Fibroblast of lung (primary cell): ENCODE results near the gene EML1. TPM values are rescaled to one million over a fixed set of nuclear protein-coding genes. Genes with fewer than 3 reads are reported as not detected.

Experiments used
- DNase-seq, 2 donors: peaks; one replicate each; pipeline versions ENCODE4 v3.0.0 to v3.0.0-alpha.2; 2010; ENCODE audit warnings: low read depth in 2 of 2
- H2AFZ ChIP-seq: 2 replicates; pipeline ENCODE4 v1.5.1; 2012; ENCODE audit warnings: low read length, control low read depth, inconsistent platforms
- H3K27ac ChIP-seq: 2 replicates; pipeline ENCODE4 v1.5.1; 2011; ENCODE audit warnings: low read length, control low read depth; ENCODE audit not compliant: insufficient read depth
- H3K27me3 ChIP-seq: 2 replicates; pipeline ENCODE4 v1.5.1; 2011; ENCODE audit warnings: mild to moderate bottlenecking, low read length; ENCODE audit not compliant: control insufficient read depth, insufficient read depth
- H3K36me3 ChIP-seq: 2 replicates; pipeline ENCODE4 v1.5.1; 2011; ENCODE audit warnings: low read length; ENCODE audit not compliant: control insufficient read depth, insufficient read depth
- H3K4me1 ChIP-seq: 2 replicates; pipeline ENCODE4 v1.5.1; 2011; ENCODE audit warnings: low read length; ENCODE audit not compliant: control insufficient read depth, insufficient read depth; ENCODE audit errors: extremely low read depth
- H3K4me2 ChIP-seq: 2 replicates; pipeline ENCODE4 v1.5.1; 2011; ENCODE audit warnings: low read length, control low read depth; ENCODE audit not compliant: insufficient read depth; ENCODE audit errors: extremely low read depth
- H3K4me3 ChIP-seq, 4 experiments: fragments of 200-600 bp in 1 of 4; sonication (generic) in 1 of 4; replicated peaks in 1 of 4; 2 replicates each; pipeline ENCODE4 v1.5.1; 2011 to 2016; ENCODE audit warnings: low read length in 4 of 4, low read depth in 3 of 4, mild to moderate bottlenecking in 3 of 4, control low read depth in 2 of 4, inconsistent platforms in 1 of 4, mixed read lengths in 1 of 4; ENCODE audit not compliant: insufficient read depth in 1 of 4; ENCODE audit errors: control extremely low read depth in 1 of 4
- H3K79me2 ChIP-seq: 2 replicates; pipeline ENCODE4 v1.5.1; 2012; ENCODE audit warnings: mild to moderate bottlenecking, low read length, inconsistent platforms; ENCODE audit not compliant: control insufficient read depth, insufficient read depth
- H3K9ac ChIP-seq: 2 replicates; pipeline ENCODE4 v1.5.1; 2011; ENCODE audit warnings: mild to moderate bottlenecking, low read length, control low read depth; ENCODE audit not compliant: insufficient read depth
- H3K9me3 ChIP-seq: 2 replicates; pipeline ENCODE4 v1.5.1; 2012; ENCODE audit warnings: low read depth, low read length; ENCODE audit not compliant: control insufficient read depth, insufficient read depth
- H4K20me1 ChIP-seq: 2 replicates; pipeline ENCODE4 v1.5.1; 2011; ENCODE audit warnings: low read length; ENCODE audit not compliant: control insufficient read depth, insufficient read depth; ENCODE audit errors: extremely low read depth
- CTCF ChIP-seq, 2 donors: IDR thresholded peaks in 1 of 2; conservative IDR thresholded peaks in 1 of 2; 1 replicate in 1 of 2; 2 replicates in 1 of 2; pipeline ENCODE4 v1.5.1; 2011 to 2012; ENCODE audit warnings: low read length in 2 of 2, control low read depth in 1 of 2, inconsistent platforms in 1 of 2, low read depth in 1 of 2, mild to moderate bottlenecking in 1 of 2
- EZH2 ChIP-seq: IDR thresholded peaks from 2 replicates; pipeline ENCODE4 v1.5.1; 2012; ENCODE audit warnings: low read length, control low read depth, mild to moderate bottlenecking; ENCODE audit errors: missing control alignments
- polyA plus RNA-seq, 2 donors: library from polyadenylated mRNA; depleted of rRNA in 1 of 2; stranded (reverse) in 1 of 2; unstranded in 1 of 2; fragments of >200 nt; gene quantifications; 2 replicates each; pipeline ENCODE4 v1.2.1, GENCODE V29; 2011 to 2012; ENCODE audit warnings: missing spikeins in 1 of 2
- total RNA-seq: library from RNA; depleted of rRNA; stranded (reverse); fragments of >200 nt; gene quantifications from 2 replicates; pipeline ENCODE4 v1.2.1, GENCODE V29; 2014

The EML1 gene
- total and polyA plus RNA-seq, 2 donors (not counting 1 experiment from before 2014, with no cell fraction given): 22.4 to 74.5 TPM

GRCh38 chr14:99810559-99810874 lies 17.3 kb downstream of the EML1 start:
- Histone ChIP-seq H3K4me3 (no peak overlapping the region), H3K9ac (no peak overlapping the region), H4K20me1 (no peaks in the 10 kb centered on the region), H3K27me3 (no peaks in the 10 kb centered on the region), H3K36me3 (no peaks in the 10 kb centered on the region), H2AFZ (no peak overlapping the region), H3K9me3 (no peaks in the 10 kb centered on the region), H3K27ac (no peak overlapping the region), H3K4me1 (peaks cover 4% of the 10 kb centered on the region), H3K79me2 (no peaks in the 10 kb centered on the region), H3K4me2 (no peak overlapping the region)
- TF ChIP-seq EZH2 (no peak), CTCF (conservative IDR thresholded peaks at IDR 0.05 in 1 of 2, IDR thresholded peaks at IDR 0.05 in 1 of 2; ENCODE audit: low read depth in 1 of 2, low read length in 2 of 2) (no peak)
- no peak for DNase-seq

DNA sequence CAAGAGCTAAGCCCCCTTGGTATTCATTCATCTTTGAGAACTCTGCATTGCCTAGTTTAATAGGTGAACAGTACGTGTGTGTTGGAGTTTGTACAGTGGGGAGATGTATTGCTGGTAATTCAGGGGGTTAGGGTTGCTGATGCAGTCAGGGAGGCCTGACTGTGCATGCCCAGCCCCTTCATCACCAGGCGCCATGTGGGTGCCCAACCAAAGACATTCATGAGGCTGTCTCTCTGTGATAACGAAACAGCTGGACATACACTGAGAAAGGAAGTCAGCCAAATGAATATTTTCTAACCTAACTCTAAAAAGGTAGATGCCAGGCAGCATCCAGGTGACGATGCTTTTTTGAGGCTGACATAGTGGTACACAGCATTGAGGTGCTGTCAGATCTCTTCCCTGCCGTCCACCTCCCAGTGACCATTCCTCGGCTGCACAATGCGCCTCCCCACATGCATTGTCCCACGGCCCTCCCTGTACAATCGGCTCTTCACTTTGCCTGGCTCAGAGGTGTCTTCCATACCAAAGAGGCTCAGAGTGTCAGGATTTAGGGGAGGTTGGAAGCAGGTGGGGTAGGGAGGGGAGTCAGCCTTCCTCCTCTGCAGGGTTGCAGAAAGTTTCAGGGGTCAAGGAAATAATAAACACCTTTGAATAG lies 19.0 kb downstream of the EML1 start:
- no peaks in the 10 kb centered on the region for H4K20me1 ChIP-seq
- H3K79me2 ChIP-seq: no peaks in the 10 kb centered on the region
- H2AFZ ChIP-seq: no peak overlapping the region
- H3K27ac ChIP-seq: no peak overlapping the region
- H3K4me1 ChIP-seq: peaks cover 4% of the 10 kb centered on the region
- H3K4me2 ChIP-seq: no peak overlapping the region
- DNase-seq: no peak
- no peak for TF ChIP-seq EZH2
- TF ChIP-seq CTCF (conservative IDR thresholded peaks at IDR 0.05 in 1 of 2, IDR thresholded peaks at IDR 0.05 in 1 of 2; ENCODE audit: low read depth in 1 of 2, low read length in 2 of 2): no peak
- no peaks in the 10 kb centered on the region for H3K27me3 ChIP-seq
- no peak overlapping the region for H3K9ac ChIP-seq
- no peak overlapping the region for H3K4me3 ChIP-seq
- H3K9me3 ChIP-seq: no peaks in the 10 kb centered on the region
- H3K36me3 ChIP-seq: no peaks in the 10 kb centered on the region

- H3K79me2 ChIP-seq: no peaks in the 10 kb centered on the region
- TF ChIP-seq CTCF (conservative IDR thresholded peaks at IDR 0.05 in 1 of 2, IDR thresholded peaks at IDR 0.05 in 1 of 2; ENCODE audit: low read depth in 1 of 2, low read length in 2 of 2): no peak
- no peak for TF ChIP-seq EZH2
- H3K4me2 ChIP-seq: no peak overlapping the region
Measured at GRCh38 chr14:99812892-99813291, 19.7 kb downstream of the EML1 start.

More at GRCh38 chr14:99812892-99813291, 19.7 kb downstream of the EML1 start:
- Histone ChIP-seq H3K27me3 (no peaks in the 10 kb centered on the region), H2AFZ (no peak overlapping the region), H3K9ac (no peak overlapping the region), H3K27ac (no peak overlapping the region), H3K4me3 (no peak overlapping the region), H3K36me3 (no peaks in the 10 kb centered on the region), H3K9me3 (no peaks in the 10 kb centered on the region), H3K4me1 (peaks cover 4% of the 10 kb centered on the region), H4K20me1 (no peaks in the 10 kb centered on the region)
- DNase-seq: no peak
